CD8-positive, alpha-beta memory T cell (primary cell): ENCODE data around the gene BASP1. TPM values are rescaled to one million over a fixed set of nuclear protein-coding genes. Genes with fewer than 3 reads are reported as not detected.
"Not testable (repeated sequence)": the region's sequence is repeated elsewhere in the genome, so short reads cannot be mapped to it uniquely, and the experiment has no call there.

ENCODE experiments used
- CTCF ChIA-PET: fragments of 350-600 bp; sonication (Branson Sonifier 250); formaldehyde crosslinking; loops from one replicate; lab custom pipeline; 2021; ENCODE audit warnings: antibody characterized with exemption; lab: Charles Lee
- POLR2A ChIA-PET: fragments of 350-600 bp; sonication (Branson Sonifier 250); formaldehyde crosslinking; loops from one replicate; lab custom pipeline; 2021; ENCODE audit warnings: antibody characterized with exemption; lab: Charles Lee
- DNase-seq, 5 donors: peaks; one replicate each; pipeline versions ENCODE4 v3.0.0 to v3.0.0-alpha.2; 2020 to 2022; ENCODE audit warnings: mixed read lengths in 1 of 5
- H3K27ac ChIP-seq: one replicate; pipeline ENCODE4 v1.7.0; 2013; ENCODE audit warnings: low read depth, mild to moderate bottlenecking, low read length, moderate library complexity
- H3K27me3 ChIP-seq: 2 replicates; pipeline ENCODE4 v1.7.0; 2013; ENCODE audit warnings: low read length, mild to moderate bottlenecking; ENCODE audit not compliant: insufficient read depth, poor library complexity, severe bottlenecking
- H3K36me3 ChIP-seq: 2 replicates; pipeline ENCODE4 v1.7.0; 2013; ENCODE audit warnings: mild to moderate bottlenecking, low read length, moderate library complexity; ENCODE audit not compliant: insufficient read depth
- H3K4me1 ChIP-seq: 2 replicates; pipeline ENCODE4 v1.7.0; 2013; ENCODE audit warnings: mild to moderate bottlenecking, low read length, moderate library complexity; ENCODE audit not compliant: insufficient read depth
- H3K4me3 ChIP-seq: 2 replicates; pipeline ENCODE4 v1.7.0; 2013; ENCODE audit warnings: mild to moderate bottlenecking, low read length
- H3K9me3 ChIP-seq: 2 replicates; pipeline ENCODE4 v1.7.0; 2013; ENCODE audit warnings: mild to moderate bottlenecking, low read length
- H3K27ac Mint-ChIP-seq, 8 donors: one replicate each; pipeline ENCODE4 v1.8.0; 2020 to 2021; ENCODE audit warnings: mixed read lengths in 8 of 8, mild to moderate bottlenecking in 6 of 8, inconsistent platforms in 3 of 8, moderate library complexity in 3 of 8
- H3K27me3 Mint-ChIP-seq, 2 donors: one replicate each; pipeline ENCODE4 v1.8.0; 2020 to 2021; ENCODE audit warnings: mixed read lengths in 2 of 2, mild to moderate bottlenecking in 1 of 2, moderate library complexity in 1 of 2
- H3K36me3 Mint-ChIP-seq, 3 donors: one replicate each; pipeline ENCODE4 v1.8.0; 2020 to 2021; ENCODE audit warnings: mixed read lengths in 3 of 3, inconsistent platforms in 1 of 3, mild to moderate bottlenecking in 1 of 3
- H3K4me1 Mint-ChIP-seq, 3 donors: one replicate each; pipeline ENCODE4 v1.8.0; 2020 to 2021; ENCODE audit warnings: mixed read lengths in 3 of 3, inconsistent platforms in 1 of 3, mild to moderate bottlenecking in 1 of 3
- H3K4me3 Mint-ChIP-seq, 7 donors: one replicate each; pipeline ENCODE4 v1.8.0; 2020 to 2021; ENCODE audit warnings: mixed read lengths in 7 of 7, mild to moderate bottlenecking in 6 of 7, moderate library complexity in 4 of 7, inconsistent platforms in 2 of 7
- H3K9me3 Mint-ChIP-seq, 5 donors: one replicate each; pipeline ENCODE4 v1.8.0; 2020 to 2022; ENCODE audit warnings: mixed read lengths in 5 of 5, mild to moderate bottlenecking in 3 of 5, moderate library complexity in 2 of 5, inconsistent platforms in 1 of 5
- polyA plus RNA-seq: library from polyadenylated mRNA; unstranded; fragments of 300-500 nt; fragmentation: Illumina TruSeq; gene quantifications from one replicate; pipeline ENCODE4 v1.2.3, GENCODE V29; 2021
- total RNA-seq, 2 experiments: library from RNA; stranded (reverse); gene quantifications; one replicate each; pipeline ENCODE4 v1.2.3, GENCODE V29; 2021

The BASP1 gene
- total and polyA plus RNA-seq, 3 experiments from 2014 or later, result 0.28 to 0.49 TPM; not detected in 1

GRCh38 chr5:17187011-17187785 lies 30.2 kb upstream of the BASP1 start:
- H3K27ac ChIP-seq, result no peak overlapping the region
- H3K27me3 ChIP-seq, result no peaks in the 10 kb centered on the region
- Mint-ChIP-seq H3K4me3 (no peak overlapping the region), H3K9me3 (peaks cover 0 to 7% (median 0%) of the 10 kb centered on the region in 5 donors), H3K36me3 (no peaks in the 10 kb centered on the region), H3K27me3 (peaks cover 1 to 4% of the 10 kb centered on the region in 2 donors), H3K4me1 (no peaks in the 10 kb centered on the region), H3K27ac (no peak overlapping the region)
- CTCF ChIA-PET, result no interaction called here
- H3K4me3 ChIP-seq, result no peak overlapping the region
- no peaks in the 10 kb centered on the region for H3K4me1 ChIP-seq
- H3K36me3 ChIP-seq, result no peaks in the 10 kb centered on the region
- DNase-seq, result no peak
- no peaks in the 10 kb centered on the region for H3K9me3 ChIP-seq
- POLR2A ChIA-PET, result no interaction called here

GRCh38 chr5:17187786-17188170 lies 29.7 kb upstream of the BASP1 start:
- no peaks in the 10 kb centered on the region for H3K4me1 Mint-ChIP-seq
- no peaks in the 10 kb centered on the region for H3K27me3 ChIP-seq
- no peak overlapping the region for H3K27ac Mint-ChIP-seq
- H3K36me3 ChIP-seq, result no peaks in the 10 kb centered on the region
- peaks cover 1 to 4% of the 10 kb centered on the region in 2 donors for H3K27me3 Mint-ChIP-seq
- DNase-seq, result no peak
- peaks cover 0 to 7% (median 0%) of the 10 kb centered on the region in 5 donors for H3K9me3 Mint-ChIP-seq
- H3K4me3 Mint-ChIP-seq, result no peak overlapping the region
- ChIA-PET CTCF (no interaction called here), POLR2A (no interaction called here)
- no peak overlapping the region for H3K27ac ChIP-seq
- H3K4me1 ChIP-seq, result no peaks in the 10 kb centered on the region
- no peak overlapping the region for H3K4me3 ChIP-seq
- H3K36me3 Mint-ChIP-seq, result no peaks in the 10 kb centered on the region
- H3K9me3 ChIP-seq, result no peaks in the 10 kb centered on the region

DNA sequence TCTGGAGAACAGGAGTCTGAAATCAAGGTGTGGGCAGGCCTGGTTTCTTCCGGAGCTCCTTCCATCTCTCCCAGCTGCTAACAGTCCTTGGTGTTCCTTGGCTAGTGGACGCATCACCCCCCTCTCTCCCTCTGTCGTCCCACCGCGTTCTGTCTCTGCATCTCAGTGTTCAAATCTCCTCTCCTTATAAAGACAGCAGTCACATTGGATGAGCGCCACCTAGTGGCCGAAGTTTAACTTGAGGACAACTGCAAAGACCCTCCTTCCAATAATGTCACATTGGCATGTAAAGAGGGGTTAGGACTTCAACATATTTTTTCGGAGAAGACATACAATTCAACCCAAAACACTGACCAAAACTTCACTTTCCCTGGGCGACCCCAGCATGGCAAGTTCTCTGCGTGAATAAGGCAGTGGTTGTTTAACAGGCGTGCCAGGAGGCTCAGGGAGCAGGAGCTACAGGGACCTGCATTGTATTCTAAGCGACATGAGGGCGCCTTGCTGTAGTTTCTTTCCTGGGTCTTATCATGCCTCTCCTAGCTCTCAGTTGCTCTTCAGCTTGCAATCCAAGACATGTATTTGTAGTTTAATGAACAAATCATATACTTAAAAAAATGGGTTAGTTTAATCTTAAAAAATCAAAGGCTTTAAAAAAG lies 27.9 kb upstream of the BASP1 start:
- no peaks in the 10 kb centered on the region for H3K4me1 ChIP-seq
- H3K27me3 ChIP-seq, result no peaks in the 10 kb centered on the region
- H3K27ac ChIP-seq, result no peak overlapping the region
- peak in 4 of 5 donors; percentile 9 to 48 (median 12) for DNase-seq
- CTCF ChIA-PET, result interaction anchor here (0.8 to 1.1 kb wide), 3 partner anchors 9 to 397 kb away, joined by 3 to 5 read pairs (median 3); no protein-coding TSS in a partner anchor
- no peak overlapping the region for H3K4me3 ChIP-seq
- POLR2A ChIA-PET, result no interaction called here
- H3K27ac Mint-ChIP-seq, result no peak overlapping the region
- H3K27me3 Mint-ChIP-seq, result peaks cover 2 to 4% of the 10 kb centered on the region in 2 donors
- no peak overlapping the region for H3K4me3 Mint-ChIP-seq
- H3K9me3 ChIP-seq, result no peaks in the 10 kb centered on the region
- H3K9me3 Mint-ChIP-seq, result peaks cover 0 to 7% (median 0%) of the 10 kb centered on the region in 5 donors
- no peaks in the 10 kb centered on the region for H3K36me3 ChIP-seq
- H3K4me1 Mint-ChIP-seq, result no peaks in the 10 kb centered on the region
- no peaks in the 10 kb centered on the region for H3K36me3 Mint-ChIP-seq

GRCh38 chr5:17190242-17190778 lies 27.1 kb upstream of the BASP1 start:
- Histone ChIP-seq H3K27me3 (no peaks in the 10 kb centered on the region), H3K4me1 (no peaks in the 10 kb centered on the region), H3K36me3 (no peaks in the 10 kb centered on the region), H3K27ac (no peak overlapping the region), H3K9me3 (no peaks in the 10 kb centered on the region), H3K4me3 (no peak overlapping the region)
- no peaks in the 10 kb centered on the region for H3K36me3 Mint-ChIP-seq
- DNase-seq, result no peak
- peak overlapping the region in 1 of 7 donors; percentile 9 for H3K4me3 Mint-ChIP-seq
- ChIA-PET POLR2A (no interaction called here), CTCF (interaction anchor here (0.8 to 1.1 kb wide), 3 partner anchors 10 to 398 kb away, joined by 3 to 5 read pairs (median 3); no protein-coding TSS in a partner anchor)
- H3K9me3 Mint-ChIP-seq, result peaks cover 0 to 7% (median 0%) of the 10 kb centered on the region in 5 donors
- H3K27me3 Mint-ChIP-seq, result peaks cover 3 to 4% of the 10 kb centered on the region in 2 donors
- no peaks in the 10 kb centered on the region for H3K4me1 Mint-ChIP-seq
- no peak overlapping the region for H3K27ac Mint-ChIP-seq

- Histone ChIP-seq H3K4me3 (no peak overlapping the region), H3K27me3 (no peaks in the 10 kb centered on the region), H3K9me3 (no peaks in the 10 kb centered on the region), H3K4me1 (no peaks in the 10 kb centered on the region), H3K27ac (no peak overlapping the region), H3K36me3 (no peaks in the 10 kb centered on the region)
- H3K4me1 Mint-ChIP-seq, result no peaks in the 10 kb centered on the region
- no peak overlapping the region for H3K27ac Mint-ChIP-seq
- H3K27me3 Mint-ChIP-seq, result peaks cover 3 to 4% of the 10 kb centered on the region in 2 donors
- no peak for DNase-seq
- no peaks in the 10 kb centered on the region for H3K36me3 Mint-ChIP-seq
- peaks cover 0 to 7% (median 0%) of the 10 kb centered on the region in 5 donors for H3K9me3 Mint-ChIP-seq
- POLR2A ChIA-PET, result no interaction called here
- CTCF ChIA-PET, result interaction anchor here (1.1 kb wide), 2 partner anchors 13 to 399 kb away, joined by 3 read pairs; no protein-coding TSS in a partner anchor
- no peak overlapping the region for H3K4me3 Mint-ChIP-seq
Measured at GRCh38 chr5:17190799-17191391, 26.5 kb upstream of the BASP1 start.

DNA sequence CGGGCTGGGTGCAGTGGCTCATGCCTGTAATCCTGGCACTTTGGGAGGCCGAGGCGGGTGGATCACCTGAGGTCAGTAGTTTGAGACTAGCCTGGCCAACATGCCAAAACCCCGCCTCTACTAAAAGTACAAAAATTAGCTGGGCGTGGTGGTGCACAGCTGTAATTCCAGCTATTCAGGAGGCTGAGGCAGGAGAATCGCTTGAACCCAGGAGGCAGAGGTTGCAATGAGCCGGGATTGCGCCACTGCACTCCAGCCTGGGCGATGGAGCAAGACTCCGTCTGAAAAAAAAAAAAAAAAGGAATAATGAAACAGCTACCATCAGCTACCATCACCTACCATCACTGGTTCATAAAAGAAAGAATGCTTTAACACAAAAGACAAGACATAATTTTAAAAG lies 25.9 kb upstream of the BASP1 start:
- H3K36me3 ChIP-seq, H3K36me3 Mint-ChIP-seq, H3K4me3 ChIP-seq, H3K27me3 Mint-ChIP-seq, H3K27me3 ChIP-seq, H3K4me1 Mint-ChIP-seq, DNase-seq, H3K4me3 Mint-ChIP-seq, H3K27ac Mint-ChIP-seq, H3K27ac ChIP-seq, POLR2A ChIA-PET, CTCF ChIA-PET, H3K4me1 ChIP-seq, H3K9me3 Mint-ChIP-seq, H3K9me3 ChIP-seq: not testable (repeated sequence)

GRCh38 chr5:17192191-17192590 lies 25.2 kb upstream of the BASP1 start:
- ChIA-PET CTCF (no interaction called here), POLR2A (no interaction called here)
- H3K36me3 ChIP-seq, result no peaks in the 10 kb centered on the region
- no peak overlapping the region for H3K4me3 Mint-ChIP-seq
- H3K36me3 Mint-ChIP-seq, result no peaks in the 10 kb centered on the region
- no peaks in the 10 kb centered on the region for H3K4me1 Mint-ChIP-seq
- no peak for DNase-seq
- no peaks in the 10 kb centered on the region for H3K9me3 ChIP-seq
- peaks cover 3 to 4% of the 10 kb centered on the region in 2 donors for H3K27me3 Mint-ChIP-seq
- H3K4me1 ChIP-seq, result no peaks in the 10 kb centered on the region
- H3K27ac ChIP-seq, result no peak overlapping the region
- no peak overlapping the region for H3K4me3 ChIP-seq
- H3K9me3 Mint-ChIP-seq, result peaks cover 0 to 4% (median 0%) of the 10 kb centered on the region in 5 donors
- H3K27ac Mint-ChIP-seq, result no peak overlapping the region
- no peaks in the 10 kb centered on the region for H3K27me3 ChIP-seq

- no peak for DNase-seq
- Histone ChIP-seq H3K27me3 (no peaks in the 10 kb centered on the region), H3K4me1 (no peaks in the 10 kb centered on the region), H3K27ac (no peak overlapping the region), H3K4me3 (no peak overlapping the region), H3K9me3 (no peaks in the 10 kb centered on the region), H3K36me3 (no peaks in the 10 kb centered on the region)
- Mint-ChIP-seq H3K36me3 (no peaks in the 10 kb centered on the region), H3K9me3 (peaks cover 0 to 4% (median 2%) of the 10 kb centered on the region in 5 donors), H3K27me3 (peaks cover 0 to 1% of the 10 kb centered on the region in 2 donors), H3K4me3 (no peak overlapping the region), H3K27ac (no peak overlapping the region), H3K4me1 (no peaks in the 10 kb centered on the region)
- ChIA-PET CTCF (no interaction called here), POLR2A (no interaction called here)
Measured at GRCh38 chr5:17196024-17196423, 21.4 kb upstream of the BASP1 start.
